Measurements from ENCODE around the gene COL25A1.

- TF ChIP-seq, protein P1, sequence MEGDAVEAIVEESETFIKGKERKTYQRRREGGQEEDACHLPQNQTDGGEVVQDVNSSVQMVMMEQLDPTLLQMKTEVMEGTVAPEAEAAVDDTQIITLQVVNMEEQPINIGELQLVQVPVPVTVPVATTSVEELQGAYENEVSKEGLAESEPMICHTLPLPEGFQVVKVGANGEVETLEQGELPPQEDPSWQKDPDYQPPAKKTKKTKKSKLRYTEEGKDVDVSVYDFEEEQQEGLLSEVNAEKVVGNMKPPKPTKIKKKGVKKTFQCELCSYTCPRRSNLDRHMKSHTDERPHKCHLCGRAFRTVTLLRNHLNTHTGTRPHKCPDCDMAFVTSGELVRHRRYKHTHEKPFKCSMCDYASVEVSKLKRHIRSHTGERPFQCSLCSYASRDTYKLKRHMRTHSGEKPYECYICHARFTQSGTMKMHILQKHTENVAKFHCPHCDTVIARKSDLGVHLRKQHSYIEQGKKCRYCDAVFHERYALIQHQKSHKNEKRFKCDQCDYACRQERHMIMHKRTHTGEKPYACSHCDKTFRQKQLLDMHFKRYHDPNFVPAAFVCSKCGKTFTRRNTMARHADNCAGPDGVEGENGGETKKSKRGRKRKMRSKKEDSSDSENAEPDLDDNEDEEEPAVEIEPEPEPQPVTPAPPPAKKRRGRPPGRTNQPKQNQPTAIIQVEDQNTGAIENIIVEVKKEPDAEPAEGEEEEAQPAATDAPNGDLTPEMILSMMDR (IDR thresholded peaks at IDR 0.05), result no peak
- no peak for TF ChIP-seq POLR2A (IDR thresholded peaks at IDR 0.05)
Observed at GRCh38 chr4:109154424-109154823, 148.0 kb downstream of the COL25A1 start.
